Stimulated activated naive CD4-positive, alpha-beta T cell treated with Interleukin-2 at 50 U/mL for 16 hours (primary cell): ENCODE measurements around the gene C19orf25.
"Not testable (repeated sequence)": the region's sequence is repeated elsewhere in the genome, so short reads cannot be mapped to it uniquely, and the experiment has no call there.

Source experiments
- DNase-seq: peaks from one replicate; lab custom pipeline; 2025; lab: John Stamatoyannopoulos, UW

C19orf25 gene

GRCh38 chr19:1449467-1450442, 29.3 kb downstream of the C19orf25 start, which contains the start of gene APC2:
TSS of gene APC2 (plus strand) at chr19:1450121. CDS start at chr19:1453002, 2,881 bp downstream.
- DNase-seq: no peak

GRCh38 chr19:1447944-1448343, 31.1 kb downstream of the C19orf25 start:
- no peak for DNase-seq

GRCh38 chr19:1447504-1447903, 31.5 kb downstream of the C19orf25 start:
- DNase-seq: no peak

GRCh38 chr19:1446713-1447481, 32.1 kb downstream of the C19orf25 start:
- no peak for DNase-seq

GRCh38 chr19:1445932-1446712, 32.9 kb downstream of the C19orf25 start:
- no peak for DNase-seq

- DNase-seq: peak; percentile 69
Observed at GRCh38 chr19:1445185-1445931, 33.7 kb downstream of the C19orf25 start.

- DNase-seq: no peak
Observed at GRCh38 chr19:1441677-1442438, 37.2 kb downstream of the C19orf25 start.

GRCh38 chr19:1441022-1441426, 38.0 kb downstream of the C19orf25 start:
- no peak for DNase-seq

- DNase-seq: no peak
Observed at GRCh38 chr19:1440418-1440801, 38.6 kb downstream of the C19orf25 start.

- not testable (repeated sequence) for DNase-seq
Observed at GRCh38 chr19:1439525-1440417, 39.2 kb downstream of the C19orf25 start.

GRCh38 chr19:1438933-1439354, 40.1 kb downstream of the C19orf25 start:
- DNase-seq: no peak

GRCh38 chr19:1438035-1438932, 40.7 kb downstream of the C19orf25 start, which contains the start of gene RPS15:
TSS of gene RPS15 (plus strand) at chr19:1438396. CDS start at chr19:1438426, 30 bp downstream.
- peak; percentile 92 for DNase-seq

GRCh38 chr19:1437609-1438008, 41.4 kb downstream of the C19orf25 start:
- no peak for DNase-seq

GRCh38 chr19:1435378-1435989, 43.5 kb downstream of the C19orf25 start:
- DNase-seq: no peak

GRCh38 chr19:1434577-1435060, 44.4 kb downstream of the C19orf25 start:
- no peak for DNase-seq

GRCh38 chr19:1434040-1434366, 45.0 kb downstream of the C19orf25 start:
- no peak for DNase-seq

- DNase-seq: no peak
Observed at GRCh38 chr19:1433119-1434039, 45.6 kb downstream of the C19orf25 start.
